H9 (cell line): Measurements from ENCODE around the gene IP6K2. TPM values are rescaled to one million over a fixed set of nuclear protein-coding genes. Genes with fewer than 3 reads are reported as not detected.

Experiments used
- DNase-seq: peaks from one replicate; pipeline ENCODE4 v3.0.0-alpha.2; 2017
- H2AFZ ChIP-seq: one replicate; pipeline ENCODE4 v1.6.1; 2013; ENCODE audit warnings: mild to moderate bottlenecking, low read length, control low read depth, moderate library complexity
- H2AK5ac ChIP-seq: 2 replicates; pipeline ENCODE4 v1.6.1; 2013; ENCODE audit warnings: low read length, control low read depth, mixed read lengths; ENCODE audit not compliant: insufficient read length
- H2BK120ac ChIP-seq: one replicate; pipeline ENCODE4 v1.6.1; 2013; ENCODE audit warnings: low read depth, mild to moderate bottlenecking, low read length, control low read depth, inconsistent platforms; ENCODE audit not compliant: poor library complexity, severe bottlenecking
- H2BK12ac ChIP-seq: 2 replicates; pipeline ENCODE4 v1.6.1; 2013; ENCODE audit warnings: low read length, control low read depth, mixed read lengths, low read depth; ENCODE audit not compliant: insufficient read length
- H2BK15ac ChIP-seq: 2 replicates; pipeline ENCODE4 v1.6.1; 2013; ENCODE audit warnings: low read depth, low read length, control low read depth
- H2BK20ac ChIP-seq: one replicate; pipeline ENCODE4 v1.6.1; 2013; ENCODE audit warnings: low read depth, mild to moderate bottlenecking, low read length, control low read depth, inconsistent platforms; ENCODE audit not compliant: poor library complexity, severe bottlenecking
- H2BK5ac ChIP-seq: 2 replicates; pipeline ENCODE4 v1.6.1; 2013; ENCODE audit warnings: low read length, control low read depth, mixed read lengths; ENCODE audit not compliant: insufficient read length
- H3K14ac ChIP-seq: 2 replicates; pipeline ENCODE4 v1.6.1; 2013; ENCODE audit warnings: low read length, control low read depth; ENCODE audit not compliant: insufficient read depth
- H3K18ac ChIP-seq: 2 replicates; pipeline ENCODE4 v1.6.1; 2013; ENCODE audit warnings: low read depth, mild to moderate bottlenecking, mixed read lengths, low read length, control low read depth; ENCODE audit not compliant: insufficient read length
- H3K23ac ChIP-seq: 2 replicates; pipeline ENCODE4 v1.6.1; 2013; ENCODE audit warnings: low read length, control low read depth, mixed read lengths, low read depth; ENCODE audit not compliant: insufficient read length
- H3K23me2 ChIP-seq: 2 replicates; pipeline ENCODE4 v1.6.1; 2013; ENCODE audit warnings: low read depth, mild to moderate bottlenecking, mixed read lengths, low read length, control low read depth; ENCODE audit not compliant: insufficient read length, poor library complexity, severe bottlenecking
- H3K27ac ChIP-seq: 2 replicates; pipeline ENCODE4 v1.5.1; 2013; ENCODE audit warnings: low read length, control low read depth, mixed read lengths, low read depth; ENCODE audit not compliant: insufficient read length
- H3K27me3 ChIP-seq: 2 replicates; pipeline ENCODE4 v1.6.1; 2013; ENCODE audit warnings: low read length, control low read depth, inconsistent platforms; ENCODE audit not compliant: insufficient read depth
- H3K4ac ChIP-seq: 2 replicates; pipeline ENCODE4 v1.6.1; 2013; ENCODE audit warnings: low read depth, mild to moderate bottlenecking, control low read depth, inconsistent platforms, low read length, moderate library complexity
- H3K4me1 ChIP-seq: 2 replicates; pipeline ENCODE4 v1.6.1; 2013; ENCODE audit warnings: low read length, control low read depth, inconsistent platforms; ENCODE audit not compliant: insufficient read depth
- H3K4me2 ChIP-seq: 2 replicates; pipeline ENCODE4 v1.6.1; 2013; ENCODE audit warnings: low read length, control low read depth, mixed read lengths; ENCODE audit not compliant: insufficient read length, insufficient read depth
- H3K56ac ChIP-seq: 2 replicates; pipeline ENCODE4 v1.6.1; 2013; ENCODE audit warnings: low read depth, mild to moderate bottlenecking, mixed read lengths, low read length, control low read depth; ENCODE audit not compliant: insufficient read length
- H3K79me1 ChIP-seq: 2 replicates; pipeline ENCODE4 v1.6.1; 2013; ENCODE audit warnings: low read depth, mild to moderate bottlenecking, moderate library complexity, low read length, control low read depth, inconsistent platforms; ENCODE audit not compliant: insufficient read depth, poor library complexity, severe bottlenecking
- H3K79me2 ChIP-seq: 2 replicates; pipeline ENCODE4 v1.6.1; 2013; ENCODE audit warnings: low read length, control low read depth, inconsistent platforms; ENCODE audit not compliant: insufficient read depth
- H3K9ac ChIP-seq: 2 replicates; pipeline ENCODE4 v1.6.1; 2013; ENCODE audit warnings: low read length, control low read depth, mixed read lengths; ENCODE audit not compliant: insufficient read length; ENCODE audit errors: extremely low read depth
- H3K9me3 ChIP-seq: one replicate; pipeline ENCODE4 v1.6.1; 2013; ENCODE audit warnings: low read depth, low read length, inconsistent platforms; ENCODE audit not compliant: control insufficient read depth
- H3T11ph ChIP-seq: one replicate; pipeline ENCODE4 v1.6.1; 2013; ENCODE audit warnings: mild to moderate bottlenecking, low read length, control low read depth, inconsistent platforms
- H4K20me1 ChIP-seq: one replicate; pipeline ENCODE4 v1.6.1; 2013; ENCODE audit not compliant: control insufficient read depth, insufficient read length, insufficient read depth
- H4K5ac ChIP-seq: 2 replicates; pipeline ENCODE4 v1.6.1; 2013; ENCODE audit warnings: low read depth, mild to moderate bottlenecking, mixed read lengths, low read length, control low read depth; ENCODE audit not compliant: insufficient read length
- H4K8ac ChIP-seq: replicated peaks from 2 replicates; pipeline ENCODE4 v1.6.1; 2013; ENCODE audit warnings: low read length, control low read depth, mixed read lengths, low read depth; ENCODE audit not compliant: insufficient read length
- H4K91ac ChIP-seq: 2 replicates; pipeline ENCODE4 v1.6.1; 2013; ENCODE audit warnings: low read depth, mild to moderate bottlenecking, moderate library complexity, mixed read lengths, low read length, control low read depth; ENCODE audit not compliant: insufficient read length
- H3K27ac Mint-ChIP-seq, 3 experiments: 2 replicates in 2 of 3; 3 replicates in 1 of 3; pipeline ENCODE4 v1.8.0; 2020 to 2021; ENCODE audit warnings: mixed read lengths in 3 of 3, mild to moderate bottlenecking in 1 of 3, moderate library complexity in 1 of 3
- H3K27me3 Mint-ChIP-seq: 2 replicates; pipeline ENCODE4 v1.8.0; 2021; ENCODE audit warnings: low read depth, mild to moderate bottlenecking, moderate library complexity, mixed read lengths
- H3K36me3 Mint-ChIP-seq, 3 experiments: 2 replicates in 2 of 3; 3 replicates in 1 of 3; pipeline ENCODE4 v1.8.0; 2020 to 2021; ENCODE audit warnings: low read depth in 3 of 3, mixed read lengths in 3 of 3; ENCODE audit not compliant: insufficient read depth in 1 of 3
- H3K4me1 Mint-ChIP-seq, 2 experiments: 2 replicates each; pipeline ENCODE4 v1.8.0; 2020; ENCODE audit warnings: mixed read lengths in 2 of 2
- H3K4me3 Mint-ChIP-seq, 2 experiments: 2 replicates in 1 of 2; 3 replicates in 1 of 2; pipeline ENCODE4 v1.8.0; 2020 to 2021; ENCODE audit warnings: mild to moderate bottlenecking in 2 of 2, mixed read lengths in 2 of 2, moderate library complexity in 1 of 2
- H3K9me3 Mint-ChIP-seq, 2 experiments: 2 replicates in 1 of 2; 3 replicates in 1 of 2; pipeline ENCODE4 v1.8.0; 2020; ENCODE audit warnings: mild to moderate bottlenecking in 2 of 2, mixed read lengths in 2 of 2, moderate library complexity in 1 of 2
- CTCF ChIP-seq: fragments of 200-600 bp; sonication (generic); conservative IDR thresholded peaks from 3 replicates; pipeline ENCODE4 v1.8.0; 2021; ENCODE audit warnings: antibody characterized with exemption, mild to moderate bottlenecking
- WGBS: extraction: QIAGEN DNeasy Blood & Tissue Kit; methylation state at CpG from one replicate; pipeline ENCODE4 v1.1.7; 2013; ENCODE audit warnings: missing lambda C conversion rate, low lambda C conversion rate, mixed read lengths; ENCODE audit not compliant: insufficient read length; ENCODE audit errors: extremely low coverage; 5-methylcytosine and 5-hydroxymethylcytosine counted together
- total RNA-seq: library from RNA; stranded (reverse); gene quantifications from 2 replicates; pipeline ENCODE4 v1.2.1, GENCODE V29; 2021

The IP6K2 gene
- total RNA-seq, 1 experiment from 2014 or later: 94.7 TPM

- no CpG with 5 or more reads among the region's 9 CpGs for WGBS
- no peak overlapping the region for H3K18ac ChIP-seq
- H4K5ac ChIP-seq: no peak overlapping the region
- H3K14ac ChIP-seq: no peak overlapping the region
- no peak overlapping the region for H3T11ph ChIP-seq
- no peaks in the 10 kb centered on the region for H3K23me2 ChIP-seq
- H3K27ac Mint-ChIP-seq: no peak overlapping the region
- no peaks in the 10 kb centered on the region for H3K9me3 Mint-ChIP-seq
- H4K8ac ChIP-seq: no peak overlapping the region
- no peaks in the 10 kb centered on the region for H3K4me1 ChIP-seq
- no peak overlapping the region for H3K4me2 ChIP-seq
- no peaks in the 10 kb centered on the region for H4K20me1 ChIP-seq
- H3K27me3 ChIP-seq: no peaks in the 10 kb centered on the region
- no peaks in the 10 kb centered on the region for H3K4me1 Mint-ChIP-seq
- H2BK15ac ChIP-seq: no peak overlapping the region
- no peak overlapping the region for H3K9ac ChIP-seq
- no peak overlapping the region for H3K4ac ChIP-seq
- H2BK12ac ChIP-seq: no peak overlapping the region
- no peaks in the 10 kb centered on the region for H3K9me3 ChIP-seq
- no peak overlapping the region for H3K56ac ChIP-seq
- no peaks in the 10 kb centered on the region for H3K27me3 Mint-ChIP-seq
- no peak overlapping the region for H4K91ac ChIP-seq
- no peaks in the 10 kb centered on the region for H3K79me1 ChIP-seq
- peaks cover 28 to 81% (median 66%) of the 10 kb centered on the region in 3 experiments for H3K36me3 Mint-ChIP-seq
- no peak for TF ChIP-seq CTCF
- no peak overlapping the region for H3K23ac ChIP-seq
- no peak overlapping the region for H2BK5ac ChIP-seq
- DNase-seq: no peak
- H2BK20ac ChIP-seq: no peak overlapping the region
- H3K79me2 ChIP-seq: no peaks in the 10 kb centered on the region
- no peak overlapping the region for H2AFZ ChIP-seq
- no peak overlapping the region for H3K27ac ChIP-seq
- H2AK5ac ChIP-seq: no peak overlapping the region
- no peak overlapping the region; a peak in 1 of 5 replicates for H3K4me3 Mint-ChIP-seq
- H2BK120ac ChIP-seq: no peak overlapping the region
These were observed 42.5 kb downstream of the IP6K2 start for GRCh38 chr3:48674505-48674904.
